ENCODE measurements around the gene BMAL2. TPM values are rescaled to one million over a fixed set of nuclear protein-coding genes. Genes with fewer than 3 reads are reported as not detected.
A peak's percentile ranks its signal among the peaks of the same experiment; 100 is the strongest.

Gene BMAL2
- polyA plus RNA-seq, 6 donors from 2014 or later: 0.40 to 0.92 (median 0.52) TPM; not detected in 1

DNA sequence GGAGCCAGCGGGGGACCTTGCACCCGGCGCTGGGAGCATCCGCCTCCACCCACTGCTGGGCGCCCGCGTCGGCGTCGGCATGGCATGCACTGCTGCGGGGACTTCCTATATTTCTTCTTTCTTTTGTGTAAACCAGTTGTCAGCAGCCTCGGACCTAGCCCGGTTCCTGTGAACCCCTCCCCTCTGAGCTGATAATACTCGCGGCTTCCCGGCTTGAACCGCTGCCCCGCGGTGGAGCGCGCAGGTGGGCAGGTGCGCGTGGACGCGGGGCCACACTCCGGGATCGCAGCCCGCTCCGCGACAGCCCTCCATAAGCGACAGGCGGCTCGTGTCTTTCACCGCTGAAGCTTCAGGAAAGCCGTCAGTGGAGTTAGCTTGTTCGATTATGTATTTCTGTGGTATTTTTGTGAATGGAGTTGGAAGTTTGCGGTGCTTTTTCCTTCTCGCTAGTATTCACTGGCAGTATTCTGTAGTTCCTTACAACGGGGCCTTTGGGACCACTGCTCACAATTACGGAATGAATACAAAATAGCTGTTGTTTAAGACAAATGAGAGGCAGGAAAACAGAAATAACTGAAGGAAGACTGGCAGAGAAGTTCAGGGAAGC is 870 bp downstream of the BMAL2 start:
- Mint-ChIP-seq H3K4me1 (peaks cover 11 to 14% (median 13%) of the 10 kb centered on the region in 3 donors), H3K36me3 (peaks cover 0 to 6% of the 10 kb centered on the region in 2 donors), H3K27ac (peak overlapping the region in 3 of 6 donors; percentile 8 to 88 (median 56)), H3K4me3 (peak overlapping the region; percentile 92 to 96 (median 94)), H3K9me3 (no peaks in the 10 kb centered on the region), H3K27me3 (peaks cover 6 to 27% (median 24%) of the 10 kb centered on the region in 3 donors)
- ATAC-seq (ENCODE audit: low read depth in 2 of 2): peak; percentile 84 to 89
- peak; percentile 46 for DNase-seq

DNA sequence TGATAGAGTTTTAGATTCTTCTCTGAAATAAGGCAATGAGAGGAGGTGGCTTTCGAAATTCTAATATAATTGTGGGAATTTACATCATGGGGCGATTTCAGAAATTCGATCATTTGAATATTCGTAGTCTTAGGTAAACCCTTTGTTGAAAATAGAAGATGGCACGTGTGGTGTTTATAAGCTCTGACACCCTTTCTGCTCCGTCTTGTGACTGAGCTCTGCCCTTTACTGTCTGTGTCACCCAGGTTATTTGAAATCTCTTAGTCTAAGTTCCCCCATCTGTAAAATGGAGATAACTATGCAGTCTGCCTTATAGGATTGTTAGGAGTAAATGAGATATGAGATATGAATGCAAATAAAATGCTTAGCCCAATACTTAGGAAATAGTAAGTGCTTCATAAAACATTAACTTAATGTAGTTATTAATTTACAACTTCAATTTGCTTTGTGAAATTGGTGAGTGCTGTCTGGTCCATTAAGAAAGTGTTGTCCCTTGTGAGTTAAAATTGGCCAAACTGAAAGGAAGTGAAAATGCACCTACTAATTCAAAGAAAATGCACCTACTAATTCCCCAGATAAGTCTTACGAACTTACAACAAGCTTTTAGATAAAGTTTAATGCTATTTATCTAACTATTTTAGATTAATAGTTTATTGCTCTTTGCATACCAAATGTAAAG is 1.5 kb downstream of the BMAL2 start:
- Mint-ChIP-seq H3K27me3 (peaks cover 6 to 27% (median 24%) of the 10 kb centered on the region in 3 donors), H3K4me1 (peaks cover 11 to 14% (median 13%) of the 10 kb centered on the region in 3 donors), H3K9me3 (no peaks in the 10 kb centered on the region), H3K27ac (peak overlapping the region in 2 of 6 donors; percentile 38 to 88), H3K36me3 (peaks cover 0 to 6% of the 10 kb centered on the region in 2 donors), H3K4me3 (peak overlapping the region; percentile 49 to 96 (median 94))
- DNase-seq: no peak
- ATAC-seq (ENCODE audit: low read depth in 2 of 2): no peak

DNA sequence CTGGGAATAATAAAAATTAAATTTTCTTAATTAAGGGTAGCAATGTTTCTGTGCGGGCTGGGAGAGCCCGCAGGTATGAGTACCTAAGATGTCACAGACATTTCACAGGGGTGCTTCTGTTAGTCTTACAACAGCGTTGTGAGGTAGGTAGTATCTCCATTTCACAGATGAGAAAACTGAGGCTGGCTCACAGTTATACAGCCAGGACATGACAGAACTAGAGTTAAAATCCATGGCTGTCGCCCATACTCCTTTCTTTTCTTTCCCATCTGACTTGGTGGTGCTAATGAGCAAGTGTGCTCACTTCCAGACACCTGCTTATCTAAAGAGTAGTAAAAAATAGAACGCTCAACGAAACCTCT is 2.1 kb downstream of the BMAL2 start:
- no peak for DNase-seq
- H3K9me3 Mint-ChIP-seq: no peaks in the 10 kb centered on the region
- peaks cover 11 to 14% (median 13%) of the 10 kb centered on the region in 3 donors for H3K4me1 Mint-ChIP-seq
- no peak overlapping the region for H3K27ac Mint-ChIP-seq
- H3K36me3 Mint-ChIP-seq: peaks cover 0 to 6% of the 10 kb centered on the region in 2 donors
- peaks cover 6 to 27% (median 24%) of the 10 kb centered on the region in 3 donors for H3K27me3 Mint-ChIP-seq
- peak overlapping the region in 1 of 8 donors; percentile 96 for H3K4me3 Mint-ChIP-seq
- no peak for ATAC-seq (ENCODE audit: low read depth in 2 of 2)

DNA sequence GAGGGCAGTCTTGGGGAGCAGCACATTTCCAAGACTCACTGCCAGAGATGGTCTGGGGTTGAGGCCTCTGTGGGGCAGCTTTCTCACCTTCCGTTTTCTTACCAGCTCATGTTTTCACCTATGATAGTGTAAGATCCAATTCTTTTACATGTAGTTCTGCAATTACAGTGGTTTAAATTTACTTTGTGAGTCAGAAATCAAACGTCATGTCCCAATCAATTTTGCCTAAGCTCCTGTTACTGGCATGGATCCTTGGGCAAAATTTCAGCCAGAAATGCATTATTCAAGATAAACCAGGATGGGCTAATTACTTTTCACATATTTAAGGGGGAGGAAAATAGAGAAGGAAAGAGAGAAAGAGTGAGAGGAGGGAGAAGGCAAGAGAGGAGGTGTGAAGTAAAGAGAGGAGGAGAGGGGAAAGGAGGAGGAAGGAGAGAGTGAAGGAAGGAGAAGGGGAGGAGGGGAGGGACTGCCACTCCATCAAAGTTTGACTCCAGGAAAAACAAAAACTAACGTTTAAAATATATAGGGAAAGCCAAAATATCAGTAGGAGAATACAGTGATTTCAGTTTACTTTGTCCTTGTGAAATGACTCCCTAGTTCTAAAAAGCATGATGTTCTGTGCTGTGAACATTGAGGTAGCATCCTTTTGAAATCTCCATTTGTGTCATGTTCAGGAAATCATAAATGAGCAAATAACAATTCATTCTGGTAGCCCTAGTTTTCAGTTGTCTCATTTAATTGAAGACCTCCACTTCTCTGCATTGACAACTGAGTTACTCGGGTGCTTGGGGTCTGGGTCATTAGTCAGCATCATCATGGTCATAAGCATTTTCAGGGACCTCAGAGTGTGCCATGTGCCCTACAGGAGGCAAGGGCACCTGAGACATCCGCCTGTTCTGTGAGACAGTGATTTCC is 3.0 kb downstream of the BMAL2 start:
- Mint-ChIP-seq H3K4me3 (peak overlapping the region in 1 of 8 donors; percentile 16), H3K9me3 (no peaks in the 10 kb centered on the region), H3K27ac (no peak overlapping the region), H3K36me3 (peaks cover 0 to 6% of the 10 kb centered on the region in 2 donors), H3K27me3 (peaks cover 2 to 24% (median 23%) of the 10 kb centered on the region in 3 donors), H3K4me1 (peaks cover 11 to 14% (median 13%) of the 10 kb centered on the region in 3 donors)
- ATAC-seq (ENCODE audit: low read depth in 2 of 2): no peak
- no peak for DNase-seq

DNA sequence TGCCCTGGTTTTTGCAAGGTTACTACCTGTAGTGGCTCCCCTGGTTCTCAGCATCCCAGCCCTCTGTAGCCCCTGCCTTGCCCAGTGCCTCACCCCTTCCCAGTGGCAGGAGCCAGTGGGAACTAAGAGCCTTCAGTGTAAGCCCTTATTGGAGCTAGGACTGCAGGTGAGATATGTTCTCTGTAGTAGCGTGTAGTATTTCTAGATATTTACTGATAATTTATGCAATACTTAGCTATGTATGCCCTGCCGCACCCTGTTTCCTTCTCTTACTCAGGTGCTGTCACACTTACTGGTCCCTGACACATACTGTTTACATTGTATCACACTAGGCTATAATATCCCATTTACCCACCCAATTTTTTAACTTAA is 3.6 kb downstream of the BMAL2 start:
- Mint-ChIP-seq H3K9me3 (no peaks in the 10 kb centered on the region), H3K36me3 (peaks cover 0 to 6% of the 10 kb centered on the region in 2 donors), H3K27me3 (peaks cover 0 to 22% (median 19%) of the 10 kb centered on the region in 3 donors), H3K4me3 (peak overlapping the region in 1 of 8 donors; percentile 16), H3K4me1 (peaks cover 11 to 14% (median 13%) of the 10 kb centered on the region in 3 donors), H3K27ac (peak overlapping the region in 1 of 6 donors; percentile 60)
- ATAC-seq (ENCODE audit: low read depth in 2 of 2): no peak
- DNase-seq: no peak

DNA sequence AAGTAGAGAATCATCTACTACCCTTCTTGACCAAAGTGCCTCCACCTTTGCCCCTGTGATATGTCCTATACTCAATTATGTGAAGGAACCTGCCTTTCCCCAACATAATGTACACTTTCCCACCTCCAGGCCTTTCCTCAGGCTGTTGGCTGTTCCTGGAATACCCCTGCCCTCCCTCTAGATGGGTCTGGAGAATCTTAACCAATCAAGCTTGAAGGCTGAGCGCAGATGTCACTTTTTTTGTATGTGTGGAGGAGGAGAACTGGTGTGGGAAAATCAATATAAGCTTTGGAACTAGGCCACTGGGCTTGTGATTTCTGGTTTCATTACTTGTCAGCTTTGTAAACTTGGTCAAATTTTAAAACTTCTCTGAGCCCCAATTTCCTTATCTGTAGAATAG is 4.7 kb downstream of the BMAL2 start:
- Mint-ChIP-seq H3K27me3 (peaks cover 0 to 13% (median 8%) of the 10 kb centered on the region in 3 donors), H3K36me3 (peaks cover 0 to 6% of the 10 kb centered on the region in 2 donors), H3K4me3 (no peak overlapping the region), H3K27ac (no peak overlapping the region), H3K4me1 (peaks cover 7 to 10% (median 8%) of the 10 kb centered on the region in 3 donors), H3K9me3 (no peaks in the 10 kb centered on the region)
- ATAC-seq (ENCODE audit: low read depth in 2 of 2) (no peak), DNase-seq (no peak)

DNA sequence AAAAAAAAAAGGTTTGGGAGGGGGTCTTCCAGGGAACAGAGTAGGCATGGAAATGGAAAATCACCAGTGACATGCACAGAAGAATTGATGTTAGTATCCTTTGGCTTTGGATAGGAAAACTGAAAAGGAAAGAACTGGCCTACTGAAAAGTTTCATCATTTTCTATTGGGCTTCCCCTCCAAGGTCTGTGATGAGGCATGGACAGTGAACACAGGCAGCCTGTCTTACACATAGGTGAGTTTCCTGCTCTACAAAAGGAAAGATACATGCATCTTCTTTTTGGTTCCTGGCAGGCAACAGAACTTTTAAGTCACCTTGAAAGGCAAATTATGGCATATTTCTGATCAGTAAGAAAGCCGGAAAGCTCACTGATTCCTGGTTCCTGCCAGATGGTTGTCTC is 5.8 kb downstream of the BMAL2 start:
- Mint-ChIP-seq H3K27me3 (peaks cover 0 to 9% (median 3%) of the 10 kb centered on the region in 3 donors), H3K4me1 (peaks cover 2 to 6% (median 5%) of the 10 kb centered on the region in 3 donors), H3K4me3 (no peak overlapping the region), H3K9me3 (no peaks in the 10 kb centered on the region), H3K36me3 (peaks cover 0 to 3% of the 10 kb centered on the region in 2 donors), H3K27ac (no peak overlapping the region)
- DNase-seq: no peak
- ATAC-seq (ENCODE audit: low read depth in 2 of 2): no peak

DNA sequence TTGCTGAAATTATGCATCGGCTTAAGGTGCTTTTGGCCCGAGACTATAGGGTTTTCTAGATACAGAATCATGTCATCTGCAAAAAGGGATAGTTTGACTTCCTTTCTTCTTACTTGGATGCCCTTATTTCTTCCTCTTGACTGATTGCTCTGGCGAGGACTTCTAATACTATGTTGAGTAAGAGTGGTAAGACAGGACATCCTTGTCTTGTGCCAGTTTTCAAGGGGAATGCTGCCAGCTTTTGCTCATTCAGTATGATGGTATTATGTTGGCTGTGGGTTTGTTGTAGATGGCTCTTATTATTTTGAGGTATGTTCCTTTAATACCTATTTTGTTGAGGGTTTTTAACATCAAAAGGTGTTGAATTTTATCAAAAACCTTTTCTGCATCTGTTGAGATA is 8.3 kb downstream of the BMAL2 start:
- ATAC-seq (ENCODE audit: low read depth in 2 of 2) (no peak), DNase-seq (no peak)
- Mint-ChIP-seq H3K9me3 (no peaks in the 10 kb centered on the region), H3K36me3 (no peaks in the 10 kb centered on the region), H3K27ac (no peak overlapping the region), H3K4me1 (peaks cover 0 to 3% (median 0%) of the 10 kb centered on the region in 3 donors), H3K27me3 (no peaks in the 10 kb centered on the region), H3K4me3 (no peak overlapping the region)

DNA sequence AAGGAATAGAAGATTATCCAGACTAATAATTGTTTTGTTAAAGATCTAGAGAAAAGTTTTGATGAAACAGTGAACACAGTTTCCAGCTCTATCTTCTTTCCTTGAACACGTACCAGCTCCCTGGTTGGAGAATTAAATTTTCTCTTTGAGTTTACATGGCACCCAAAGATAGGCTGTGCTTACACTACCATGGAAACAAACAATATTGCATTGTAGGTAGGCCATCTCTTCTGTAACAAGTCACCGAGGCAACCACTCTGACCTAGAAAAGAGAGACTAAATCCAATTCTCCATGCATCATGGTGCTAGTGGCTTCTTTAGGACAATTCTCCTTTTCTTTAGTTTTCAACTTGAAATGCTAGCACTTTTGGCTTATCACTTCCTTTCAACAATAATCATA is 9.9 kb downstream of the BMAL2 start:
- ATAC-seq (ENCODE audit: low read depth in 2 of 2) (no peak), DNase-seq (no peak)
- Mint-ChIP-seq H3K9me3 (no peaks in the 10 kb centered on the region), H3K27ac (no peak overlapping the region), H3K27me3 (no peaks in the 10 kb centered on the region), H3K4me1 (peaks cover 0 to 3% (median 0%) of the 10 kb centered on the region in 3 donors), H3K4me3 (no peak overlapping the region), H3K36me3 (no peaks in the 10 kb centered on the region)

DNA sequence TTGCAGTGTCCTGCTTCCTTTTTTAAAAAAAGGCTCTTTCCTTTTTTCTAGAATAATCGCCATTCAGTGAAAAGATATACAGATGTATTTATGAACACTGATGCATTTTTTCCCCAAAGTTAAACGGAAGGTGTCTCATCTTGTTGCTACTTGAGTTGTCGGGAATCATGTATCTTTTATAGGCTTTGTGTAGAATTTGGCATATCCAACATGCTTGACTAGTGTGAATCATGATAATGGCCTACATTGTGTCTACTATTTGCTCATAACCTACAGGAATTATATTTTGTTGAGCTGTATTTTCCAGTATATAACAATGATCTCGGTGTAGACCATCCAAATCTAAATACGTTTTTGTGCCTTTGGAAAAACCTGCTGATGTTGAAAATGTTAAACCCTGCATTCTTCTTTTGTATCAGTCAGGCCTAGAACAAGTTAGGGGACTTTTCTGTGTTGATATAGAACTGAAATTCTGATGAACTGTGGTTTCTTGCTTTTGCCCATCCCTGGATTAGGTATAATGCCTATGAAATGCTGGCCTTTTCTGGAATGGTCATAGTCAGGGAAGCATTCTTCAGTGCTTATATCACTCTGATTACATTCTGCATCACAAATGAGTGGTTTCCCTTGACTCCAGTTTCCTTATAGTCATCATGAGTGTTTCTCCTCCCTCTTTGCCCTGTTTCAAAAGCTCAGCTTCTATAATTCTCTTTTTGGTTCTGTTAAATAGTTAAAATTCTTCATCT is 10.8 kb downstream of the BMAL2 start:
- no peak for DNase-seq
- Mint-ChIP-seq H3K27me3 (no peaks in the 10 kb centered on the region), H3K36me3 (no peaks in the 10 kb centered on the region), H3K27ac (no peak overlapping the region), H3K4me1 (peaks cover 0 to 3% (median 0%) of the 10 kb centered on the region in 3 donors), H3K4me3 (no peak overlapping the region), H3K9me3 (no peaks in the 10 kb centered on the region)
- ATAC-seq (ENCODE audit: low read depth in 2 of 2): no peak

DNA sequence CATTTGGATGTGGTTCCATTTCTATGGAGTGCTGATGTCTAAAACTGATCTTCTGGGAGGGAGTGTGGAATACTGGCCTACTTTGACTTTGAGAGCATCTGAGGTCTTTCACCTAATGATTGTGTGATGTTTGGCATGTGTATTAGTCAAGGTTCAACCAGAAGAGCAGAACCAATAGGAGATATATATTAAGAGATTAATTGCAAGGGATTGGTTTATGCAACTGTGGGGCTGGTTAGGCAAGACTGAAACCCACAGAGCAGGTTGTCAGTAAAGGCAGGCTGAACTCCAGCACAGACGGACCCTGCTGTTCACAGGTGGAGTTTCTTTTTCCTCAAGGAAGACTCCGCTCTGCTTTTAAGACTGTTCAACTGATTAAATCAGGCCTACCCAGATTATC is 11.6 kb downstream of the BMAL2 start:
- Mint-ChIP-seq H3K4me1 (peaks cover 0 to 3% (median 0%) of the 10 kb centered on the region in 3 donors), H3K9me3 (no peaks in the 10 kb centered on the region), H3K4me3 (no peak overlapping the region), H3K36me3 (no peaks in the 10 kb centered on the region), H3K27me3 (no peaks in the 10 kb centered on the region), H3K27ac (no peak overlapping the region)
- ATAC-seq (ENCODE audit: low read depth in 2 of 2) (no peak), DNase-seq (no peak)

DNA sequence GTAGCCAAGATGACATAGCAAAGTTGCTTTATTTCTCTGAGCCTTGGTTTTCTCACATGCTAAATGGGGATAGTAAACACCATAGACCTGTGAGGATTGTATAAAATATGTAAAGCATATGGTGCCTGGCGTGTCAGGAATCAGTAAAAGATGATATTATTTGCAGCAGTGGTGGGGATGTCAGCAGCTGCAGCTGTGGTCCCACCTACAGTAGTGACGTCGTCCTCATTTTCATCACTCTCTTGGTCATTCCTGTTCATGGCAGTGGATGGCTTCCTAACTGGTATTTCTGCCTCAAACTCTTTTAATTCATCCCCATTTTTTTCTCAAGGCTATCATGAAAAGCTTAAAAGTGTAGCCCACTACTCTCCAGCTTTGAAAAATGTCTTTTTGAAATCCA is 12.1 kb downstream of the BMAL2 start:
- Mint-ChIP-seq H3K27me3 (no peaks in the 10 kb centered on the region), H3K4me3 (no peak overlapping the region), H3K27ac (no peak overlapping the region), H3K4me1 (peaks cover 0 to 3% (median 0%) of the 10 kb centered on the region in 3 donors), H3K9me3 (no peaks in the 10 kb centered on the region), H3K36me3 (no peaks in the 10 kb centered on the region)
- ATAC-seq (ENCODE audit: low read depth in 2 of 2): no peak
- DNase-seq: no peak

DNA sequence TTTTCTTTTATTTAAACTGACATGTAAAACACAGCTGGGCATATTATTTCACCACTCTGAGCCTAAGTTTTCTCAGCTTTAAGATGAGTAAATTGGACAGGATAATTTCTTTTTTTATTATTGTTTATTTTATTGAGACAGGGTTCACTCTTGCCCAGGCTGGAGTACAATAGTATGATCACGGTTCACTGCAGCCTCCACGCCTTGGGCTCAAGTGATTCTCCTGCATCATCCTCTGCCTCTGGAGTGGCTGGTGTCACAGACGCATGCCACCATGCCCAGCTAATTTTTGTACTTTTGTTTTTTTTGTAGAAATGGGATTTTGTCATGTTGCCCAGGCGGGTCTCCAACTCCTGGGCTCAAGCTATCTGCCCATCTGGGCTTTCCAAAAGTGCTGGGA is 12.7 kb downstream of the BMAL2 start:
- H3K36me3 Mint-ChIP-seq: no peaks in the 10 kb centered on the region
- ATAC-seq (ENCODE audit: low read depth in 2 of 2): no peak
- H3K9me3 Mint-ChIP-seq: no peaks in the 10 kb centered on the region
- no peak for DNase-seq
- peaks cover 0 to 3% (median 0%) of the 10 kb centered on the region in 3 donors for H3K4me1 Mint-ChIP-seq
- no peak overlapping the region for H3K4me3 Mint-ChIP-seq
- no peak overlapping the region for H3K27ac Mint-ChIP-seq
- no peaks in the 10 kb centered on the region for H3K27me3 Mint-ChIP-seq
